ENCODE results near the gene RFX2.
"Not testable (repeated sequence)": the region's sequence is repeated elsewhere in the genome, so short reads cannot be mapped to it uniquely, and the experiment has no call there.

The RFX2 gene

GRCh38 chr19:5974721-5975387, 135.4 kb downstream of the RFX2 start:
- in situ Hi-C loops (cut with MboI; ENCODE audit: low sequenced_read_pairs) = no loop called here

DNA sequence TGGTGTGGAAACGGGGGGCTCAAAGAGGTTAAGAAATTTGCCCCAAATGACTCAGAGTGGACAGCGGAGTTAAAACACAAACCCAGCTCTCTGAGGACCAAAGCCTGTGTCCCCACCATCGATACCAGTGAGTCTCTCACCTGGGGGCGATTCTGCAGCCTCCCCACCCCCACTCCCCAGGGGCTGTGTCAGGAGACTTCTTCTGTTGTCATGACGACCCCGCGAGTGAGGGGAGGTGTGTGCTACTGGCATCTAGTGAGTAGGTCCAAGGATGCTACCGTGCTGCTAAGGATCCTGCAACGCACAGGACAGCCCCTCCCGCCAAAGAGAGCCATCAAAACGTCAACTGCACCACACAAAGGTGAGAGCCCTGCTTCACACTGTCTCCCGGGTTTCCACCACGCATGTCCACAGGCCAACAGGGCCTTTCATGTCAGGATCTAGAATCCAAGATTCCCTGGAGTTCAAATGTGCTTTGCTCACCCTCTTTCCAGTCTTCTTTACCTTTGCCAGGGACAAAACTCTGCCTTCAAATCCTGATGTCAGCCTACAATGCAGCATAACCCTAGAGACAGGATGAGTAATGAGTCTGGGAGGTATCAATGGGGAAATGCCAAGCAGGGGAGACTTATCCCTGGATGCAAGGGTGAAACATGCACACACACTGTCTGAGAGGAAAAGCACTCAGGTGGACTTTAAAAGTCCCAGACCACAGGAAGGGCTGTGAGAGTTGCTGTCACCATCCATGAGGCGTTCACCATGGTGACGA, 136.2 kb downstream of the RFX2 start:
- in situ Hi-C loops (cut with MboI; ENCODE audit: low sequenced_read_pairs) = no loop called here

DNA sequence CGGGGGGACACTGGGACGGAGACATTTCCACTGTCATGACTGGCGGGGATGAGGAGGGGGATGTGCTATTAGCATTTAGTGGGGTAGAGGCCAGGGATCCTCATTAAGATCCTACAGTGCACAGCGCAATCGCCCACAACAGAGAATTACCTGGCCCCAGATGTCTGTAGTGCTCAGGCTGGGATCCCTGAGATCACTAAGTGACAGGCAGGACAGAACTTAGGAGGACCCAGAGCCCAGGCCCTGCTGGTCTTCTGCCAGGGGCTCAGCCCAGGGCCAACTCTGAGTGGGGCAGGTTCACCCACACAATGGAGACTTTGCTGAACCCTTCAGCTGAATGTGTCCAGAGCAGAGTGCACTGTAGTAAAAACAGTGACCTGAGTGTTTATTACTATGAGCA, 136.9 kb downstream of the RFX2 start:
- in situ Hi-C loops (cut with MboI; ENCODE audit: low sequenced_read_pairs) = no loop called here

GRCh38 chr19:5972355-5972731, 138.0 kb downstream of the RFX2 start:
- in situ Hi-C loops (cut with MboI; ENCODE audit: low sequenced_read_pairs) = no loop called here

DNA sequence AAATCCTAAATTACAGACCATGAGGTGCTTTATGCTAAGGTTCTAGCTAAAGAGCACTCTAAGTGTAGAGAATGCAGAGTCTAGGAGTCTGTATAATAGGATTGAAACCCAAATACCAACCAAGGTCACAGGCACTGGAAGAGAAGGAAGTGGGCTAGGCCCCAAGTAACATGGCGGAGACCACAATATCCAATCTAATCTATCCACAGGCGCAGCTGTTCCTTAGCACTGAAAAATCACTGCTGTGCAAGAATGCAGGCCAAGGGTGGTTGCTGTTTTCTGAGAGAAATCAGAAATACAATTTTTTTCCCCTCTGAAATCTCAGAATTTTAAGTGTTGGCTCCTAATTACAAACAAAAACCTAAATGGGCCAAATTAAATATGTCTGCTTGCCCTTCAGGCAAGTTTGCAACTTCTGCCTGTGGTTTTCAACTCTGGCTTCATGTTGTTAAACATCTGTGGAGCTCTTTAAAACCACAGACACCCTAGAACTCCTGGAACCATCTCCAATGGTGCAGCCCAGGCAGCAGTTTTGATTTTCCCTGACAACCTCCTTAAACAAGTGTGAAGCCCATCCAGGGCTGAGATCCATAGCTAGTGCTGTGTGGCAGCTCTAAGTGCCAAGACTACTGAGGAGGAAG, 138.5 kb downstream of the RFX2 start:
- in situ Hi-C loops (cut with MboI; ENCODE audit: low sequenced_read_pairs) = no loop called here

DNA sequence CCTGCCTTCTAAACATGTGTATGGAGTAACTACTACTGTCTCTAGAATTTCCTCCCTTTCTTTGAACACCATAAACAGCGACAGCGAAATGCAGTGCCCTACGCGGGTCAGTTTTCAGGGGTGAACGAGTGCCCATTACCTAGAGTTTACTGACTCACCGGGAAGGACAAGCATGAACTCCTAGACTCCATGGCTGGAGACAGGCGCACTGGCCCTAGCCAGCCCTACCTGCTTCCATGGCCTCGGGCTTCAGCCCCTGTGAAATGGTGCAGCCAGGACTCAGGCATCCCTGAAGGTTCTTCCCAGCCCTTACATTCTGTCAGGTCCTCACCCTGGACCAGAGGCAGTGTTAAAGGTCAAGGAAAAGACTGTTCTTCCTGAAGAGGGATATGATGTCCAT, 140.8 kb downstream of the RFX2 start:
- in situ Hi-C loops (cut with MboI; ENCODE audit: low sequenced_read_pairs) = no loop called here

DNA sequence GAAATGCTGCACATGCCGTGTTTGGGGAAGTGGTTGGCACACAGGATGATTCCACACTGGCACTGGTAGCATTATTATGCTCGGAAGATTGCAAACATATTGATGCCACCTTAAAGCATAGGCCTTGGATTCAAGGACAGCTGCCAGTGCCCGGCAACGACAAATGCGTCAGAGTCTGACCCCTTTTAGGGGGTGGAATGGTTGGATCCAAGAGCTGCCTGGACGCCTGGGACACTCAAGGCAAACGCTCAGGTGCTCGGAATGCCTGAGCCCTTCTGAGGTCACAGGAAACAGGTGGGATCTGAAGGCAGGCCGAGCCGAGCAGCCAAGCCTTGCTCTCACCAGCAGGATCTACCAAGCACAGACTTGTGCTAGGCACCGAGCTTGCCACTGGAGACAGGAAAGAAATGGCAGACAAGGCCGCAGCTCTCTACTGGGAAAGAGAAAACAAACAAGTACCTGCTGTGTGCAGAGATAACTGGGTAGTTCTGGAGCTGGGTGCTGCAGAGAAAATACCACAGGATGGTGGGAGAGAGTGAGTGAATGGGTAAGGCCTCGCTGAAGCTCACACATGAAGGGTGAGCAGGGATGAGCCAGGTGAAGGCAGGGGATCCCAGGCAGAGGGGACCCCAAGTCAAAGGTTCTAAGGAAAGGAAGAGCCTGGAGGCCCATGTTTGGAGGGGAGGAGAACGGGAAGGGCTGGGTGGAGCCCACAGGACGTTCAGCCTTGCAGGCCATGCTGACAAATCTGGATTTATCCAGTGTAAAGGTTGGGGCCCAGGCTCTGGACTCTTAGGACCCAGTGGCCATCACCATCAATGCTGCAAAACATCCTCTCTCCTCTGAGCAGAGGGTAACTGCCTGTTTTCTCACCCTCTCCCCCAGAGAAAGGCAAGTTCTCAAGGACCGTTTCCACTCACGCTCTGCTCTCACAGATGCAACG, 141.6 kb downstream of the RFX2 start:
- in situ Hi-C loops (cut with MboI; ENCODE audit: low sequenced_read_pairs) = no loop called here

GRCh38 chr19:5967994-5968430, 142.3 kb downstream of the RFX2 start:
- in situ Hi-C loops (cut with MboI; ENCODE audit: low sequenced_read_pairs) = no loop called here

DNA sequence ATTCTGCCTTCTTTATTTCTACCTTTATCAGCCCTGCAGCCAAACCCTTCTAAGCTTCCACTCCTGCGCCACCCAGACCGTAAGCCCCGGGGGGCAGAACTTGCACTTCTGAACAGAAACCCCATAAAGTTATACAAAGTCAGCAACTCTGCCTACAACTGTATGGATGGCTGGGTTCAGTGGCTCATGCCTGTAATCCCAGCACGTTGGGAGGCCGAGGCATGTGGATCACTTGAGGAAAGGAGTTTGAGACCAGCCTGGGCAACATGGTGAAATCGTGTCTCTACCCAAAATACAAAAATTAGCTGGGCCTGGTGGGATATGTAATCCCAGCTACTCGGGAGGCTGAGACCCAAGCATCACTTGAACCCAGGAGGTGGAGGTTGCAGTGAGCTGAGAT, 142.7 kb downstream of the RFX2 start:
- in situ Hi-C loops (cut with MboI; ENCODE audit: low sequenced_read_pairs) = no loop called here

- in situ Hi-C loops (cut with MboI; ENCODE audit: low sequenced_read_pairs) = no loop called here
These were observed 143.4 kb downstream of the RFX2 start for GRCh38 chr19:5966941-5967340.

DNA sequence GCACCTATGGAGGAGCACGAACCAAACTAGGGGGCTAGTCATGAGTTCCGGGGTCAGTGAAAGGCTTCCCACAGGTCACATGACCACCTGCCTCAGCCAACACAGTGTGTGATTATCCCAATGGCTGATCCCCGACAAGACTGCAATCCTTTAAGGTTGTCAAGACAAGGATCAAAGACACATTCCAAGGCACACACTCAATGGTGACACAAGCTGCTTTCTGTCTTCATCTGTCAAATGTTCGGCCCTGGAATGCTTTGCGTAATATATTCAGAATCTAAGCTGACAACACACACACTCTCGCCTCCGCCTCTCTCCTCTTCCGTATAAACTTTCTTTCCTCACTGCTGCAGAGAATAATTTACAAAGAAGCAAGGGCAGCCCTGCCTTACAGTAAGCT, 144.1 kb downstream of the RFX2 start:
- in situ Hi-C loops (cut with MboI; ENCODE audit: low sequenced_read_pairs) = no loop called here

DNA sequence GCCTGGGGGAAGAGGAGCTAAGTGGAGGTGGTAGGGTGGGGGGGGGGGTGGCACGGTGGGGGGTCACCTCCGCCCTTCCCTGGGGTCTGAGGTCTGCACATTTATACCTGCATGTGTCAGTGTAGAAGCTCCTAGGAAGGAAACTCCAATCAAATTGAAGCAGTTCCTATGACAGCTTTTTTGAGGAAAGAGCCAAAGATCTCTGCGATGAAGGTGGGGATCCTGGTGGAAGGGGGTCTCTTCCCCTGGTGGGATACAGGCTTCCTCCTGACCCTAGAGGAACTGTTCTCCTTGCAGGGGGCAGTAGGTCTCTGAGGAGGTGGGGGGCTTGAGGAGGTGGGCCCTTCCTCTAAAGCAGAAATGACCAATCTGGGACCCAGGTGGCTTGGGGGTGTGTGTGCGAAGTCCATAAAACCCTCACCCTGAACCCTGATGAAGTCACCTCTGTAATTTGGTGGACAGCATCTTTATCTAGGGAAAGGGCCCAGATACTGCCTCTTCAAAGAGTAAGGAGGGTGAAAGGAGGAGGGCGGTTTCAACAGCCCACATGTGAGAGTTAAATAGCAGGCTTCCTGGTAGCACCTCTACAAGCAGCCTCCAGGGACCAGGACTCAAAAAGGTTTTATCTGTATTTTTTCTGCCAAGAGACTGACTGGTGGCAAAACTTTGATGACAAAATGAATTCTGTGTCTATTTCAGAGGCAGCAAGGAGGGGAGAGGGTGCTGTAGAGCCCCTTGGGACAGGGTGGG, 145.3 kb downstream of the RFX2 start:
- in situ Hi-C loops (cut with MboI; ENCODE audit: low sequenced_read_pairs) = no loop called here

DNA sequence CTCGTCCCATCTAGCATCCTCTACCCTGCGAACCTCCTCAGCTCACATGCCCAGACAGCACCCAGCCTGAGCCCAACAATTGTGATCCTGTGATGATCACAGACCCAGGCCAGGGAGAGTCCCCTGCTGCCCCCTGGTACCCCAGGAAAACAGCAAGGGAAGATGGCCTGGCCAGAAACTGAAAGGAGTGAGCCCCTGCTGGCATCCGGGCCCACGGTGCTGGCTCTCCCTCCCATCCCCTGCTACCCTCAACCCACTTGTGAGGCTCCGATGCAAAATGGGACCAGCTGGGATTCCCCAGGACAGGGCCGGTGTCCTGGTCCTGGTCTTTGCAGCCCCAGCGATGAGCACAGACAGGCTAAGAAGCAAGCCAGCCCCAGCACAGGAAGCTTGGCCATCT, 146.4 kb downstream of the RFX2 start:
- in situ Hi-C loops (cut with MboI; ENCODE audit: low sequenced_read_pairs) = no loop called here

- in situ Hi-C loops (cut with MboI; ENCODE audit: low sequenced_read_pairs) = not testable (repeated sequence)
These were observed 147.0 kb downstream of the RFX2 start for GRCh38 chr19:5963259-5963658.

GRCh38 chr19:5961969-5962945, 148.0 kb downstream of the RFX2 start:
- in situ Hi-C loops (cut with MboI; ENCODE audit: low sequenced_read_pairs) = no loop called here

GRCh38 chr19:5961641-5961968, 148.7 kb downstream of the RFX2 start:
- in situ Hi-C loops (cut with MboI; ENCODE audit: low sequenced_read_pairs) = not testable (repeated sequence)

GRCh38 chr19:5960005-5961001, 150.0 kb downstream of the RFX2 start:
- in situ Hi-C loops (cut with MboI; ENCODE audit: low sequenced_read_pairs) = no loop called here
